ENCODE results near the gene KBTBD12.

- TF ChIP-seq POLR2A (IDR thresholded peaks at IDR 0.05; ENCODE audit: low read depth, low read length) (no peak), POLR2AphosphoS5 (IDR thresholded peaks at IDR 0.05; ENCODE audit: low read depth, low read length) (no peak), TAF1 (IDR thresholded peaks at IDR 0.05; ENCODE audit: borderline replicate concordance, low read depth, low read length) (no peak)
Observed at GRCh38 chr3:127967316-127967715, 52.3 kb downstream of the KBTBD12 start.

Measured in GM12892 (cell line).